DND-41 (cell line): ENCODE results near the gene TMEM151B.

ENCODE experiments used
- ATAC-seq: fragments of 200-7000 bp; cut with Tn5 transposase; 3 replicates; pipeline ENCODE4 v1.9.1; 2021; ENCODE audit warnings: low read depth; ENCODE audit not compliant: insufficient read depth
- DNase-seq: peaks from one replicate; pipeline ENCODE4 v3.0.0-alpha.2; 2020
- H2AFZ ChIP-seq: 2 replicates; pipeline ENCODE4 v1.6.0; 2012; ENCODE audit warnings: low read depth, low read length
- H3K27ac ChIP-seq: 2 replicates; pipeline ENCODE4 v1.5.1; 2012; ENCODE audit warnings: low read length, inconsistent platforms
- H3K27me3 ChIP-seq: fragments of 200-600 bp; sonication (generic); 2 replicates; pipeline ENCODE4 v1.6.0; 2012; ENCODE audit warnings: low read length, mild to moderate bottlenecking, inconsistent platforms; ENCODE audit not compliant: insufficient read depth, poor library complexity
- H3K36me3 ChIP-seq: 2 replicates; pipeline ENCODE4 v1.5.1; 2012; ENCODE audit warnings: low read length, inconsistent platforms; ENCODE audit not compliant: insufficient read depth
- H3K4me1 ChIP-seq: 2 replicates; pipeline ENCODE4 v1.5.1; 2012; ENCODE audit warnings: mild to moderate bottlenecking, low read length; ENCODE audit not compliant: insufficient read depth
- H3K4me2 ChIP-seq: 2 replicates; pipeline ENCODE4 v1.6.0; 2012; ENCODE audit warnings: mild to moderate bottlenecking, moderate library complexity, low read length, inconsistent platforms; ENCODE audit not compliant: insufficient read depth
- H3K4me3 ChIP-seq, 2 experiments: fragments of 200-600 bp in 1 of 2; shearing (Covaris generic) in 1 of 2; 2 replicates each; pipeline ENCODE4 v1.5.1; 2012 to 2016; ENCODE audit warnings: inconsistent platforms in 2 of 2, low read length in 2 of 2, mild to moderate bottlenecking in 2 of 2, low read depth in 1 of 2, moderate library complexity in 1 of 2
- H3K79me2 ChIP-seq: 2 replicates; pipeline ENCODE4 v1.6.0; 2012; ENCODE audit warnings: low read length, inconsistent platforms; ENCODE audit not compliant: insufficient read depth
- H3K9ac ChIP-seq: 2 replicates; pipeline ENCODE4 v1.6.0; 2012; ENCODE audit warnings: low read depth, mild to moderate bottlenecking, inconsistent platforms, low read length, moderate library complexity
- H3K9me3 ChIP-seq: 2 replicates; pipeline ENCODE4 v1.5.1; 2012; ENCODE audit warnings: low read length, moderate library complexity, mild to moderate bottlenecking, inconsistent platforms; ENCODE audit not compliant: insufficient read depth, severe bottlenecking
- H4K20me1 ChIP-seq: 2 replicates; pipeline ENCODE4 v1.6.0; 2012; ENCODE audit warnings: low read length; ENCODE audit not compliant: insufficient read depth
- EZH2 ChIP-seq: IDR thresholded peaks from 3 replicates; pipeline ENCODE4 v1.6.1; 2012; ENCODE audit warnings: borderline replicate concordance, low read depth, mild to moderate bottlenecking, moderate library complexity, low read length, inconsistent platforms; ENCODE audit not compliant: severe bottlenecking
- TF ChIP-seq, protein P1 (sequence below): IDR thresholded peaks from 2 replicates; pipeline ENCODE4 v1.5.1; 2012; ENCODE audit warnings: borderline replicate concordance, low read length, moderate library complexity, mild to moderate bottlenecking; ENCODE audit not compliant: poor library complexity, severe bottlenecking; ENCODE audit errors: extremely low read depth

Gene TMEM151B

DNA sequence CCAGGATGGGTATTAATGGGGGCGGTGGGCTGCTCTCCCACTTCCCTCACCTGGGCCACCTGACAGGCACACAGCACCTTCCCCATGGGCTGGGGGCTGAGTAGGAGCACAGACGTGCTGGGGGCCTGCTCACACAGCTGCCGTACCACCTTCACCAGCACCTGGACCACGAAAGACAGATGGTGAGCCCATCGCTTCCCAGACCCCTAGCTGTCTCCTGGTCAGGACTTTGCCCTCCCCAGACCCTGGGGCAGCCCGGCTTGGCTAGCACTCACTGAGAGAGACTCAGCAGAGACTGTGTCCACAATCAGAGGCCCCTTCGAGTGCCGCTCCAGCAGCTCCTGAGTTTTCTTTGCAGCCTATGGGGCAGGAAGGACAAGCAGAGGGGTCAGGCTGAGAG lies 30.9 kb downstream of the TMEM151B start:
- Histone ChIP-seq H3K79me2 (no peaks in the 10 kb centered on the region), H3K4me3 (no peak overlapping the region), H2AFZ (no peak overlapping the region), H3K4me1 (no peaks in the 10 kb centered on the region), H3K27ac (no peak overlapping the region), H3K9ac (no peak overlapping the region), H3K9me3 (no peaks in the 10 kb centered on the region), H3K36me3 (peaks cover 61% of the 10 kb centered on the region), H3K27me3 (no peaks in the 10 kb centered on the region), H4K20me1 (peaks cover 30% of the 10 kb centered on the region), H3K4me2 (no peak overlapping the region)
- no peak for ATAC-seq
- no peak for TF ChIP-seq EZH2
- TF ChIP-seq, protein P1, sequence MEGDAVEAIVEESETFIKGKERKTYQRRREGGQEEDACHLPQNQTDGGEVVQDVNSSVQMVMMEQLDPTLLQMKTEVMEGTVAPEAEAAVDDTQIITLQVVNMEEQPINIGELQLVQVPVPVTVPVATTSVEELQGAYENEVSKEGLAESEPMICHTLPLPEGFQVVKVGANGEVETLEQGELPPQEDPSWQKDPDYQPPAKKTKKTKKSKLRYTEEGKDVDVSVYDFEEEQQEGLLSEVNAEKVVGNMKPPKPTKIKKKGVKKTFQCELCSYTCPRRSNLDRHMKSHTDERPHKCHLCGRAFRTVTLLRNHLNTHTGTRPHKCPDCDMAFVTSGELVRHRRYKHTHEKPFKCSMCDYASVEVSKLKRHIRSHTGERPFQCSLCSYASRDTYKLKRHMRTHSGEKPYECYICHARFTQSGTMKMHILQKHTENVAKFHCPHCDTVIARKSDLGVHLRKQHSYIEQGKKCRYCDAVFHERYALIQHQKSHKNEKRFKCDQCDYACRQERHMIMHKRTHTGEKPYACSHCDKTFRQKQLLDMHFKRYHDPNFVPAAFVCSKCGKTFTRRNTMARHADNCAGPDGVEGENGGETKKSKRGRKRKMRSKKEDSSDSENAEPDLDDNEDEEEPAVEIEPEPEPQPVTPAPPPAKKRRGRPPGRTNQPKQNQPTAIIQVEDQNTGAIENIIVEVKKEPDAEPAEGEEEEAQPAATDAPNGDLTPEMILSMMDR, result no peak
- no peak for DNase-seq

DNA sequence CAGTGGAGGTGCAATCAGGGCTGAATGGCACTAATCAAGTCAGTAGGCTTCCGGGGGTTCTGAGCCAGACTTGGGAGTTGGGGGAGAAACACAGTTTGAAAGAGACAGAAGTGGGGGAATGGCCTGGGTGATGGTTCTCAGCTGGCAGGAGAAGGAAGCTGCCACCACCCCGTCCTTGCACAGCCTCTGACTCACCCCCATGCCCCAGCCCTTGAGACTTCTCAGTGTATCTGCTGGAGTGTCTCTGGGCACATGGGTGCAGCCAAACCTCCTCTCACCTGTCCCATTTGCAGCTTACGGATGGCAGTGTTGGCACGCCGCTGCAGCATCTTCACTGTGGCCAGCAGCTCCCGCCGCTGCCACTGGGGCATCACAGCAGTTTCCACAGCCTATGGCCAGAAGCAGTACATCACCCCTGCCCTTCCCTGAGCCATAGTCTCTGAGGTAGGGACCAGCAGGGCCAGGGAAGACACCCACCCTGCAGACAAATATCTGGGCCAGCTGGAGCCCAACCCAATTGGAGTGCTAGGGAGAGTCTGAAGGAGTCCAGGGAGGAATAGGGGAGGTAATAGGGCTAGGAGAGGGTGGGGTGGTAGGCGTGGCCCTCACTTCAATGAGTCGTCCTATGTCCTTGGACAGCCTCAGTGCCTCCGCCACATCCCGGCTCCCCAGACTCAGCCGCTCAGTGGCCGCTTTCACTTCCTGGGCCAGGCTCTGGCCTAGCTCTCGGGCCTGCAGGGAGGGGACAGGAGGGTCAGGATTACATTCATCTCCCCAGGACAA lies 31.7 kb downstream of the TMEM151B start:
- TF ChIP-seq, protein P1, result no peak
- no peak for TF ChIP-seq EZH2
- Histone ChIP-seq H3K9ac (no peak overlapping the region), H3K4me1 (no peaks in the 10 kb centered on the region), H3K9me3 (no peaks in the 10 kb centered on the region), H3K4me3 (no peak overlapping the region), H3K79me2 (no peaks in the 10 kb centered on the region), H2AFZ (no peak overlapping the region), H3K36me3 (peaks cover 69% of the 10 kb centered on the region), H4K20me1 (peaks cover 23% of the 10 kb centered on the region), H3K27ac (no peak overlapping the region), H3K27me3 (no peaks in the 10 kb centered on the region), H3K4me2 (no peak overlapping the region)
- DNase-seq (no peak), ATAC-seq (no peak)

DNA sequence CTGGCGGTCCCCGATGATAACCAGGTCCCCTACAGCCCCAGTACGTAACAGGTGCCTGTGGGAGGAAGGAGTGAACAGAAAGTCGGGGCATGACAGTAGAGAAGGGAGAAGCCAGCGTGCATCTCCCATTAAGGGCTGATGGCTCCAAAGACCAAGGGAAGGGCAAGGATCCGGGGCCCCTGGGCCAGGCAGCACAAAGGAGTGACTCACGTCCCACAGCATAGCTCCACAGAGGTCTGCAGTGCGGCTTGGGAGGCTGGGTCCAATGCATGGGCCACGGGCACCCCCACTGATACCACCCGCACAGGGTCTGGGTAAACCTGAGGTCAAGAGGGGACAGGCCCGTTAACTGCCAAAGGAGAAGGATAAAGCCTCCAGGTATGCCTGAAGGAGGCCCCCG lies 32.6 kb downstream of the TMEM151B start:
- Histone ChIP-seq H3K79me2 (no peaks in the 10 kb centered on the region), H3K9me3 (no peaks in the 10 kb centered on the region), H2AFZ (no peak overlapping the region), H3K4me2 (no peak overlapping the region), H3K9ac (no peak overlapping the region), H3K4me1 (no peaks in the 10 kb centered on the region), H4K20me1 (peaks cover 23% of the 10 kb centered on the region), H3K36me3 (peaks cover 78% of the 10 kb centered on the region), H3K4me3 (no peak overlapping the region), H3K27ac (no peak overlapping the region), H3K27me3 (no peaks in the 10 kb centered on the region)
- ATAC-seq (no peak), DNase-seq (no peak)
- no peak for TF ChIP-seq EZH2
- TF ChIP-seq, protein P1, result no peak

DNA sequence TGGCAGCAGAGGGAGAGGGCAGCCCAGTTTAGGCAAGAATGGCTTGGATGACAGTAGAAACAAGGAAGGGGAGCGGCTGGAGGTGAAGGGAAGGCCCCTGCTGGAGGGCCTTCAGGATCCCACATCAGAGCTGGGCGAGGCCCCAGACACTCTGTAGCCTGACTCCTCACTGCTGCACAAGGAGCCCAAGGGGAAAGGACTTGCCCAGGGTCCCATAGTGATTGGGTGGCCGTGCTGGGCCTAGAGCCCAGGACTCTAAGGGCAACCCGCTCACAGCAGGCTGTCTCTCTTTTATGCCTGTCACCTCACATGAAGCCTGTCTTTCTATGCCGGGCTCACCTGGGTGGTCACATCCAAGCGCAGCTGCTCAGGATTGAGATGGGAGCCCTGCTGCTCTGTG lies 33.6 kb downstream of the TMEM151B start:
- peaks cover 83% of the 10 kb centered on the region for H3K36me3 ChIP-seq
- H3K27me3 ChIP-seq, result no peaks in the 10 kb centered on the region

More for the DNA sequence above, 33.6 kb downstream of the TMEM151B start:
- Histone ChIP-seq H2AFZ (no peak overlapping the region), H3K9me3 (no peaks in the 10 kb centered on the region), H3K4me2 (no peak overlapping the region), H3K4me1 (no peaks in the 10 kb centered on the region), H3K27ac (no peak overlapping the region), H3K4me3 (no peak overlapping the region), H3K9ac (no peak overlapping the region), H4K20me1 (peaks cover 15% of the 10 kb centered on the region), H3K79me2 (no peaks in the 10 kb centered on the region)
- ATAC-seq, result no peak
- no peak for DNase-seq
- no peak for TF ChIP-seq EZH2
- TF ChIP-seq, protein P1, result no peak
